Measurements from ENCODE around the gene GEMIN2. TPM values are rescaled to one million over a fixed set of nuclear protein-coding genes. Genes with fewer than 3 reads are reported as not detected.
"Not testable (repeated sequence)": the region's sequence is repeated elsewhere in the genome, so short reads cannot be mapped to it uniquely, and the experiment has no call there.

The GEMIN2 gene
- polyA plus RNA-seq, 1 experiment: 5.9 TPM

DNA sequence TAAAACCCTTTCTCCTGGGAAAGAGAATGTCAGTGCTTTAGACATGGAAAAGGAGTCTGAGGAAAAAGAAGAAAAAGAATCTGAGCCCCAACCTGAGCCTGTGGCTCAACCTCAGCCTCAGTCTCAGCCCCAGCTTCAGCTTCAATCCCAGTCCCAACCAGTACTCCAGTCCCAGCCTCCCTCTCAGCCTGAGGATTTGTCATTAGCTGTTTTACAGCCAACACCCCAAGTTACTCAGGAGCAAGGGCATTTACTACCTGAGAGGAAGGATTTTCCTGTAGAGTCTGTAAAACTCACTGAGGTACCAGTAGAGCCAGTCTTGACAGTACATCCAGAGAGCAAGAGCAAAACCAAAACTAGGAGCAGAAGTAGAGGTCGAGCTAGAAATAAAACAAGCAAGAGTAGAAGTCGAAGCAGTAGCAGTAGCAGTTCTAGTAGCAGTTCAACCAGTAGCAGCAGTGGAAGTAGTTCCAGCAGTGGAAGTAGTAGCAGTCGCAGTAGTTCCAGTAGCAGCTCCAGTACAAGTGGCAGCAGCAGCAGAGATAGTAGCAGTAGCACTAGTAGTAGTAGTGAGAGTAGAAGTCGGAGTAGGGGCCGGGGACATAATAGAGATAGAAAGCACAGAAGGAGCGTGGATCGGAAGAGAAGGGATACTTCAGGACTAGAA is 67.0 kb downstream of the GEMIN2 start:
- H3K27me3 ChIP-seq (ENCODE audit: control insufficient read depth, insufficient read depth, low read length): no peaks in the 10 kb centered on the region
- H3K36me3 ChIP-seq (ENCODE audit: control insufficient read depth, insufficient read depth, low read length): peaks cover 27% of the 10 kb centered on the region
- CTCF ChIA-PET: interaction anchor here (0.6 to 1.2 kb wide), 3 partner anchors 9 to 1151 kb away, joined by 3 to 4 read pairs (median 3); no protein-coding TSS in a partner anchor
- no peak for DNase-seq (ENCODE audit: low read depth)
- no peak overlapping the region for H3K4me3 ChIP-seq (ENCODE audit: low read depth, low read length)
- no peak for TF ChIP-seq CTCF (IDR thresholded peaks at IDR 0.05; ENCODE audit: insufficient read depth, low read depth, low read length)
- POLR2A ChIA-PET: interaction anchor here (0.6 kb wide), 1 partner anchor 116 kb away, joined by 7 read pairs; no protein-coding TSS in a partner anchor

DNA sequence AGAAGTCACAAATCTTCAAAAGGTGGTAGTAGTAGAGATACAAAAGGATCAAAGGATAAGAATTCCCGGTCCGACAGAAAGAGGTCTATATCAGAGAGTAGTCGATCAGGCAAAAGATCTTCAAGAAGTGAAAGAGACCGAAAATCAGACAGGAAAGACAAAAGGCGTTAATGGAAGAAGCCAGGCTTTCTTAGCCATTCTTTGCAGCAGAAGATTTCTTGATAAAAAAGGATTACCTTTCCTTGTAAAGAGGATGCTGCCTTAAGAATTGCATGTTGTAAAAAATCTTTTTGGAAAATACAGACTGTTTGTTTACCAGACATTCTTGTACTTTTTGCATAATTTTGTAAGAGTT is 67.5 kb downstream of the GEMIN2 start:
- no peaks in the 10 kb centered on the region for H3K27me3 ChIP-seq (ENCODE audit: control insufficient read depth, insufficient read depth, low read length)
- H3K36me3 ChIP-seq (ENCODE audit: control insufficient read depth, insufficient read depth, low read length): peaks cover 27% of the 10 kb centered on the region
- TF ChIP-seq CTCF (IDR thresholded peaks at IDR 0.05; ENCODE audit: insufficient read depth, low read depth, low read length): no peak
- no peak overlapping the region for H3K4me3 ChIP-seq (ENCODE audit: low read depth, low read length)
- CTCF ChIA-PET: interaction anchor here (1.2 kb wide), 1 partner anchor 8 kb away, joined by 4 read pairs; no protein-coding TSS in a partner anchor
- DNase-seq (ENCODE audit: low read depth): no peak
- POLR2A ChIA-PET: no interaction called here

DNA sequence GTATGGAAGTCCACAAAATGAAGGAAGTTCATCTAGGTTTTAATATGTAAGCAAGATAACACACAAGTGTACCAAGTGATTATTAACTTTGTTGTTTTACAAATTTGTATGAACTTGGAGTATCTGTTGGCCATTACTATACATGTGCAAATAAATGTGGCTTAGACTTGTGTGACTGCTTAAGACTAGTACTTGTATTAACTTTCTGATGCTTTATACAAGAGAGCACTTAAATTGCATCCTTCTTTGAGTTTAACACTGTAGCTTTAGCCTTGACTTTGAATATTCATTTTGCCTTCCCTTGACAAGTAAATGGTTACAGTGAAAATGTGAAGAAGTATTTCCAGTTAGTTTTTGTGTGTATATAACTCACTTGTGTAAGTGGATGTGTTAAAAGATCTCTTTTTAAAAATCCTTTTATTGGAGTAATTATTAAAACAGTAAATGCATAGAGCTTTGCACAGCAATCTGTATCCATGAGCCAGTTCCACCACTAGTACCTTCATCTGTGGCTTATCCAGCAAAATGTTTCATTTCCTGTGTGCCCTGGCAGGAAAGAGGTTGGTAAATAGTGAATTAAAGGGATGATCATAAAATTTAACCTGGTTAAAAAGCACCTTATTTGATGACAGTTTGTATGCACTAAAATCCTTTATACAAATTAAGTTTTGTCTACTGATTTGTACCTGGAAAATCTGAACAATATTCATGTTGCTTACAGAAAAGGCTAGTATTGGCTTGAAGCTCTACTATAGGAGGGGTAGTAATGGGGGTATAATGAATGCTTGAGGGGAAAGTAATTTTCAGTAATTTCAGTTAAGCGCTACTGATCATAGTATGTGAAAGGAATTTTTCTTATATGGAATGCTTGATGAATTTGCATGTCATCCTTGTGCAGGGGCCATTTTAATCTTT is 68.9 kb downstream of the GEMIN2 start:
- ChIA-PET CTCF (no interaction called here), POLR2A (no interaction called here)
- no peak for DNase-seq (ENCODE audit: low read depth)
- TF ChIP-seq CTCF (IDR thresholded peaks at IDR 0.05; ENCODE audit: insufficient read depth, low read depth, low read length): no peak
- Histone ChIP-seq H3K4me3 (ENCODE audit: low read depth, low read length) (no peak overlapping the region), H3K27me3 (ENCODE audit: control insufficient read depth, insufficient read depth, low read length) (no peaks in the 10 kb centered on the region), H3K36me3 (ENCODE audit: control insufficient read depth, insufficient read depth, low read length) (peaks cover 21% of the 10 kb centered on the region)

DNA sequence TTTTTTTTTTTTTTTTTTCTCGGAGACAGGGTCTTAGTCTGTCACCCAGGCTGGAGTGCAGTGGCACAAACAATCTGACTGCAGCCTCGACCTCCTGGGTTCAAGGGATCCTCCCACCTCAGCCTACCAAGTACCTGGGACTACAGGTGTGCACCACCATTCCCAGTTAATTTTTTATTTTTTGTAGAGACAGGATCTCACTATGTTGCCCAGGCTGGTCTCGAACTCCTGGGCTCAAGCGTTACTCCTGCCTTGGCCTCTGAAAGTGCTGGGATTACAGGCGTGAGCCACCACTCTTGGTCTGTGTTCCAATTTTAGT is 69.5 kb downstream of the GEMIN2 start:
- DNase-seq (ENCODE audit: low read depth); H3K4me3 ChIP-seq (ENCODE audit: low read depth, low read length); H3K27me3 ChIP-seq (ENCODE audit: control insufficient read depth, insufficient read depth, low read length); CTCF ChIA-PET; POLR2A ChIA-PET: not testable (repeated sequence)
- H3K36me3 ChIP-seq (ENCODE audit: control insufficient read depth, insufficient read depth, low read length): peaks cover 20% of the 10 kb centered on the region

- CTCF ChIA-PET: interaction anchor here (0.6 to 1.1 kb wide), 2 partner anchors 13 to 19 kb away, joined by 3 to 4 read pairs; no protein-coding TSS in a partner anchor
- H3K36me3 ChIP-seq (ENCODE audit: control insufficient read depth, insufficient read depth, low read length): peaks cover 17% of the 10 kb centered on the region
- POLR2A ChIA-PET: no interaction called here
Measured at GRCh38 chr14:39184628-39185255, 70.6 kb downstream of the GEMIN2 start.

More at GRCh38 chr14:39184628-39185255, 70.6 kb downstream of the GEMIN2 start:
- Histone ChIP-seq H3K27me3 (ENCODE audit: control insufficient read depth, insufficient read depth, low read length) (no peaks in the 10 kb centered on the region), H3K4me3 (ENCODE audit: low read depth, low read length) (no peak overlapping the region)
- TF ChIP-seq CTCF (IDR thresholded peaks at IDR 0.05; ENCODE audit: insufficient read depth, low read depth, low read length): no peak
- DNase-seq (ENCODE audit: low read depth): no peak
